ENCODE data around the gene PTPN3. TPM values are rescaled to one million over a fixed set of nuclear protein-coding genes. Genes with fewer than 3 reads are reported as not detected.

PTPN3 gene
- total RNA-seq, 2 donors from 2014 or later = 16.9 to 20.3 TPM

DNA sequence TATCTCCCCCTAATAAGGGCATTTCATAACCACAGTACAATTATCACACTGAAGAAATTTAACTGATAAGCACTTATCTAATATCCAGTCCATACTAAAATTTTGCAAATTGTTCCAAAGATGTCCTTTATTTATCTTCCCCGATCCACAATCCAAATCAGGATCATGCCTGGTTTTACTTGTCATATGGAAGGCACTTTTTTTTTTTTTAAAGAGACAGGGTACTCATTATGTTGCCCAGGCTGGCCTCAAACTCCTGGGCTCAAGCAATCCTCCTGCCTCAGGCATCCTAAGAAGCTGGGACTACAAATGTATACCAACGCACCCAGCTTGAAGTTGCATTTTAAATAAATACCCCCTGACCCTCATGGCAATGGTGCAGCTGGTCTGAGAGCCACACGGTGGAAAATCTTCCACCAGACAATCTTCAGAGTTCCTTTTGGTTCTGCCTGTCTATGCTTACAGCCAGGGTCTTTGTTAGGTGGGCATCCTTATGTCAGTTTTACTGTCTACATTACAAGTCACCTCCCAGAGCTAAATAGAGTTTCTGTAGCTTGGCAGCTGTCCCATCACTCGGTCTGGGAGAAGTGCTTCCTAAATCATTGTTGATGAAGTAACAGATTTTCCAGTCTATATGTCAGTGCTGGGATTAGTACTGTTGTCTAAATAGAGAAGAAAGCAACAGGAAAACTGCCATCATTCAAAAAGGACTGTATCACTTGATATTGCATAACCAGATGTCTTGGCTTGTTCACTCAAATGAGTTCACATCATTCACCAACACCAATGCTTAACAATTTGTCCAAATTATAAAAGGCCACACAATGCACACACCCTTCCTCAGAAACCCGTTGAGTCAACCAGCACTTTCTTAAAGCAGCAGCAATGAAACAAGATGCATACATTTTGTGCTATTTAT, 26.4 kb downstream of the PTPN3 start:
- H3K4me3 ChIP-seq = no peak overlapping the region
- peaks cover 30 to 58% of the 10 kb centered on the region in 2 donors for H3K4me1 ChIP-seq (ENCODE audit: control insufficient read depth in 1 of 2, low read depth in 2 of 2)
- no peaks in the 10 kb centered on the region for H3K9me3 ChIP-seq
- no peak for ATAC-seq (ENCODE audit: insufficient number of reproducible peaks, low FRiP score, low read depth)
- peak overlapping the region in 1 of 2 donors; percentile 95 for H3K27ac ChIP-seq
- DNase-seq (ENCODE audit: low spot score) = no peak
- TF ChIP-seq, protein P1, sequence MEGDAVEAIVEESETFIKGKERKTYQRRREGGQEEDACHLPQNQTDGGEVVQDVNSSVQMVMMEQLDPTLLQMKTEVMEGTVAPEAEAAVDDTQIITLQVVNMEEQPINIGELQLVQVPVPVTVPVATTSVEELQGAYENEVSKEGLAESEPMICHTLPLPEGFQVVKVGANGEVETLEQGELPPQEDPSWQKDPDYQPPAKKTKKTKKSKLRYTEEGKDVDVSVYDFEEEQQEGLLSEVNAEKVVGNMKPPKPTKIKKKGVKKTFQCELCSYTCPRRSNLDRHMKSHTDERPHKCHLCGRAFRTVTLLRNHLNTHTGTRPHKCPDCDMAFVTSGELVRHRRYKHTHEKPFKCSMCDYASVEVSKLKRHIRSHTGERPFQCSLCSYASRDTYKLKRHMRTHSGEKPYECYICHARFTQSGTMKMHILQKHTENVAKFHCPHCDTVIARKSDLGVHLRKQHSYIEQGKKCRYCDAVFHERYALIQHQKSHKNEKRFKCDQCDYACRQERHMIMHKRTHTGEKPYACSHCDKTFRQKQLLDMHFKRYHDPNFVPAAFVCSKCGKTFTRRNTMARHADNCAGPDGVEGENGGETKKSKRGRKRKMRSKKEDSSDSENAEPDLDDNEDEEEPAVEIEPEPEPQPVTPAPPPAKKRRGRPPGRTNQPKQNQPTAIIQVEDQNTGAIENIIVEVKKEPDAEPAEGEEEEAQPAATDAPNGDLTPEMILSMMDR (IDR thresholded peaks at IDR 0.05) = no peak
- H3K36me3 ChIP-seq = no peaks in the 10 kb centered on the region
- H3K27me3 ChIP-seq (replicated peaks; ENCODE audit: insufficient read depth) = no peaks in the 10 kb centered on the region

- Histone ChIP-seq H3K4me3 (no peak overlapping the region), H3K36me3 (no peaks in the 10 kb centered on the region), H3K9me3 (no peaks in the 10 kb centered on the region), H3K4me1 (ENCODE audit: control insufficient read depth in 1 of 2, low read depth in 2 of 2) (peaks cover 23 to 39% of the 10 kb centered on the region in 2 donors), H3K27ac (peak overlapping the region; percentile 4 to 21), H3K27me3 (replicated peaks; ENCODE audit: insufficient read depth) (no peaks in the 10 kb centered on the region)
- TF ChIP-seq, protein P1 (IDR thresholded peaks at IDR 0.05) = peak; percentile 89
- ATAC-seq (ENCODE audit: insufficient number of reproducible peaks, low FRiP score, low read depth) (peak; percentile 70), DNase-seq (ENCODE audit: low spot score) (no peak)
Measured at GRCh38 chr9:109469646-109470358, 28.3 kb downstream of the PTPN3 start.

- ATAC-seq (ENCODE audit: insufficient number of reproducible peaks, low FRiP score, low read depth) (no peak), DNase-seq (ENCODE audit: low spot score) (no peak)
- H3K4me1 ChIP-seq (ENCODE audit: control insufficient read depth in 1 of 2, low read depth in 2 of 2) = peaks cover 14 to 30% of the 10 kb centered on the region in 2 donors
- TF ChIP-seq, protein P1 (IDR thresholded peaks at IDR 0.05) = no peak
- H3K9me3 ChIP-seq = no peaks in the 10 kb centered on the region
- no peak overlapping the region for H3K4me3 ChIP-seq
- H3K36me3 ChIP-seq = no peaks in the 10 kb centered on the region
- no peak overlapping the region for H3K27ac ChIP-seq
- no peaks in the 10 kb centered on the region for H3K27me3 ChIP-seq (replicated peaks; ENCODE audit: insufficient read depth)
Measured at GRCh38 chr9:109468927-109469326, 29.2 kb downstream of the PTPN3 start.

DNA sequence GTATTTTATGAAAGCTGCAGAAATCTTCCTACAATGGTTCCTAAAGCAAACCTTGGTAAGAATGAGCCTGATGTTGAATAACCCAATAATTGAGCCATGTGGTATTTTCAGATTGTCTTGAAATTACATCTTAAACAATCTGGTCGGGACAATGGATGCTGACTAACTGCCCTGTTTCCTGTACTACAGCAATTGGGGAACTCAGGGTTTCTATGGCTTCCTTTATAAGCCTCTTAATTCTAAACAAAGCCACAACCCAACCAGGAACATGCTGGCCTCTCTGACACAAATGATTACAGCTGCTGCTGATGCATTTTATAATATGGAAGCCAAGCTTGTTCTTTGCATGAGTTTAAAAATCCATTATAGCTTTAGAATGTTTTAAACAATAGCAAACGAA, 30.2 kb downstream of the PTPN3 start:
- DNase-seq (ENCODE audit: low spot score) (no peak), ATAC-seq (ENCODE audit: insufficient number of reproducible peaks, low FRiP score, low read depth) (no peak)
- no peaks in the 10 kb centered on the region for H3K36me3 ChIP-seq
- H3K27me3 ChIP-seq (replicated peaks; ENCODE audit: insufficient read depth) = no peaks in the 10 kb centered on the region
- TF ChIP-seq, protein P1 (IDR thresholded peaks at IDR 0.05) = no peak
- no peak overlapping the region for H3K27ac ChIP-seq
- peaks cover 9 to 24% of the 10 kb centered on the region in 2 donors for H3K4me1 ChIP-seq (ENCODE audit: control insufficient read depth in 1 of 2, low read depth in 2 of 2)
- no peak overlapping the region for H3K4me3 ChIP-seq
- H3K9me3 ChIP-seq = no peaks in the 10 kb centered on the region
